ENCODE data around the gene SPCS3.
A peak's percentile ranks its signal among the peaks of the same experiment; 100 is the strongest.

The SPCS3 gene

GRCh38 chr4:176319704-176320339, at the start of gene SPCS3:
TSS of gene SPCS3 (plus strand) at chr4:176319966. CDS start at chr4:176320077, 111 bp downstream.
- no peak for TF ChIP-seq CTCF (IDR thresholded peaks at IDR 0.05)
- H3K27ac ChIP-seq: peak within 1 kb of the TSS; percentile 94 to 98
- H3K4me3 ChIP-seq: peak within 1 kb of the TSS; percentile 96
- DNase-seq (ENCODE audit: low spot score): peak; percentile 96

GRCh38 chr4:176270669-176271068, 49.1 kb upstream of the SPCS3 start:
- DNase-seq (ENCODE audit: low spot score): no peak
- no peak overlapping the region for H3K4me3 ChIP-seq
- H3K27ac ChIP-seq: no peak overlapping the region
- TF ChIP-seq CTCF (IDR thresholded peaks at IDR 0.05): no peak

GRCh38 chr4:176271749-176272148, 48.0 kb upstream of the SPCS3 start:
- DNase-seq (ENCODE audit: low spot score): no peak
- no peak for TF ChIP-seq CTCF (IDR thresholded peaks at IDR 0.05)
- no peak overlapping the region for H3K4me3 ChIP-seq
- H3K27ac ChIP-seq: no peak overlapping the region

- DNase-seq (ENCODE audit: low spot score): no peak
- Histone ChIP-seq H3K4me3 (no peak overlapping the region), H3K27ac (no peak overlapping the region)
- no peak for TF ChIP-seq CTCF (IDR thresholded peaks at IDR 0.05)
These were observed 47.0 kb upstream of the SPCS3 start for GRCh38 chr4:176272799-176273198.

GRCh38 chr4:176273736-176274135, 46.0 kb upstream of the SPCS3 start:
- no peak overlapping the region for H3K4me3 ChIP-seq

DNA sequence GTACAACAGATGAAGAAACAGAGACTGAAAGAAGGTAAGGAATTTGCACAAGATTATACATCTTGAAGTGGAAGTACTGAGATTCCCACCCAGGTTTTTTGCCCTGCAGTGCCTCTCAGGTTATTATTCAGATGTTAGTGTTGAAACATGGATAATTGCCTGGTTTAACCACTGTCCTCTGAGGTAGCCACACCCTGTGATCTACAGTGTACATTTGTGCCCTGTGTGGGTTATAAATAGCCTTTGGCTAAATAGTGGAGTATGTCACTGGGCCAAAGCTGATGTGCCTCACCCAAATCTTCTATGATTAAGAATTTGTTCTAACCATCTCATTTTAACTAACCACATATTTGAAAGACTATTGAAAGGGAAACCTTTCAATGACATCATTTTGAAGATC, 45.3 kb upstream of the SPCS3 start:
- DNase-seq (ENCODE audit: low spot score): no peak
- H3K27ac ChIP-seq: no peak overlapping the region
- no peak for TF ChIP-seq CTCF (IDR thresholded peaks at IDR 0.05)
- no peak overlapping the region for H3K4me3 ChIP-seq

More at GRCh38 chr4:176273736-176274135, 46.0 kb upstream of the SPCS3 start:
- TF ChIP-seq CTCF (IDR thresholded peaks at IDR 0.05): no peak
- DNase-seq (ENCODE audit: low spot score): no peak
- H3K27ac ChIP-seq: no peak overlapping the region

- Histone ChIP-seq H3K4me3 (no peak overlapping the region), H3K27ac (no peak overlapping the region)
- TF ChIP-seq CTCF (IDR thresholded peaks at IDR 0.05): no peak
- DNase-seq (ENCODE audit: low spot score): no peak
These were observed 43.1 kb upstream of the SPCS3 start for GRCh38 chr4:176276710-176277109.

Data from coronary artery (tissue), 2 donors.